IMR-90 (cell line): ENCODE results near the gene RGL4. TPM values are rescaled to one million over a fixed set of nuclear protein-coding genes. Genes with fewer than 3 reads are reported as not detected.

Source experiments
- ATAC-seq: fragments of 200-7000 bp; cut with Tn5 transposase; 2 replicates; pipeline ENCODE4 v1.9.1; 2020; ENCODE audit warnings: low read depth, mild to moderate bottlenecking, moderate library complexity
- BruUV-seq: library from RNA; stranded (reverse); fragments of 400-500 nt; replicated peaks from 2 replicates; lab custom pipeline; 2021; lab: Mats Ljungman, UMichigan
- CTCF ChIA-PET: fragments of 300-600 bp; formaldehyde crosslinking; extraction: SDS; loops from one replicate; lab custom pipeline; 2021; ENCODE audit warnings: antibody characterized with exemption; lab: Yijun Ruan, JAX
- POLR2A ChIA-PET: fragments of 300-600 bp; sonication (Branson Sonifier 250); formaldehyde crosslinking; loops from one replicate; lab custom pipeline; 2022; ENCODE audit warnings: antibody characterized with exemption; ENCODE audit not compliant: unreplicated experiment; lab: Charles Lee
- DNase-seq: peaks from one replicate; pipeline ENCODE4 v3.0.0; 2013
- H2AFZ ChIP-seq: replicated peaks from 2 replicates; pipeline ENCODE3; 2013; ENCODE audit warnings: low read length, mild to moderate bottlenecking; ENCODE audit not compliant: poor library complexity
- H2AK5ac ChIP-seq: 2 replicates; pipeline ENCODE4 v1.6.1; 2013; ENCODE audit warnings: low read depth, low read length, inconsistent platforms
- H2AK9ac ChIP-seq: replicated peaks from 2 replicates; pipeline ENCODE3; 2013; ENCODE audit warnings: mild to moderate bottlenecking, low read depth, low read length, moderate library complexity; ENCODE audit not compliant: poor library complexity
- H2BK120ac ChIP-seq: 2 replicates; pipeline ENCODE4 v1.6.1; 2013; ENCODE audit warnings: low read depth, low read length, inconsistent platforms
- H2BK15ac ChIP-seq: 3 replicates; pipeline ENCODE4 v1.6.1; 2013; ENCODE audit warnings: low read depth, low read length, inconsistent platforms
- H2BK20ac ChIP-seq: 2 replicates; pipeline ENCODE4 v1.6.1; 2013; ENCODE audit warnings: low read depth, mild to moderate bottlenecking, inconsistent platforms, low read length, moderate library complexity
- H2BK5ac ChIP-seq: 2 replicates; pipeline ENCODE4 v1.6.1; 2013; ENCODE audit warnings: mild to moderate bottlenecking, low read depth, low read length, inconsistent platforms; ENCODE audit not compliant: poor library complexity, severe bottlenecking
- H3K14ac ChIP-seq: replicated peaks from 2 replicates; pipeline ENCODE4 v1.6.1; 2013; ENCODE audit warnings: low read depth, low read length, inconsistent platforms
- H3K18ac ChIP-seq: 2 replicates; pipeline ENCODE4 v1.6.1; 2013; ENCODE audit warnings: low read depth, low read length, control low read depth
- H3K23ac ChIP-seq: 2 replicates; pipeline ENCODE4 v1.6.1; 2013; ENCODE audit warnings: low read depth, low read length, inconsistent platforms
- H3K27ac ChIP-seq: 2 replicates; pipeline ENCODE4 v1.5.1; 2013; ENCODE audit warnings: mild to moderate bottlenecking, control low read depth, low read length; ENCODE audit not compliant: insufficient read depth
- H3K27me3 ChIP-seq: 2 replicates; pipeline ENCODE4 v1.6.1; 2013; ENCODE audit warnings: low read length; ENCODE audit not compliant: control insufficient read depth, insufficient read depth
- H3K36me3 ChIP-seq: 2 replicates; pipeline ENCODE4 v1.6.1; 2013; ENCODE audit warnings: low read length, mixed read lengths; ENCODE audit not compliant: control insufficient read depth, insufficient read depth
- H3K4ac ChIP-seq: 2 replicates; pipeline ENCODE4 v1.6.1; 2013; ENCODE audit warnings: low read depth, low read length, inconsistent platforms
- H3K4me1 ChIP-seq: 2 replicates; pipeline ENCODE4 v1.6.1; 2013; ENCODE audit warnings: low read length, mixed read lengths; ENCODE audit not compliant: control insufficient read depth, insufficient read depth
- H3K4me2 ChIP-seq: 2 replicates; pipeline ENCODE4 v1.6.1; 2013; ENCODE audit warnings: low read depth, mild to moderate bottlenecking, control low read depth, low read length, moderate library complexity
- H3K4me3 ChIP-seq: 2 replicates; pipeline ENCODE4 v1.5.1; 2013; ENCODE audit warnings: low read depth, mild to moderate bottlenecking, control low read depth, low read length, moderate library complexity; ENCODE audit not compliant: insufficient read depth
- H3K56ac ChIP-seq: 2 replicates; pipeline ENCODE4 v1.6.1; 2013; ENCODE audit warnings: low read length, inconsistent platforms; ENCODE audit not compliant: insufficient read depth; ENCODE audit errors: extremely low read depth
- H3K79me1 ChIP-seq, 2 experiments: 2 replicates each; pipeline ENCODE4 v1.6.1; 2013; ENCODE audit warnings: low read length in 2 of 2, inconsistent platforms in 1 of 2, low read depth in 1 of 2
- H3K9ac ChIP-seq: 2 replicates; pipeline ENCODE4 v1.6.1; 2013; ENCODE audit warnings: low read depth, low read length, control low read depth
- H3K9me1 ChIP-seq: 2 replicates; pipeline ENCODE4 v1.6.1; 2013; ENCODE audit warnings: low read length, inconsistent platforms; ENCODE audit not compliant: insufficient read depth
- H3K9me3 ChIP-seq: 2 replicates; pipeline ENCODE4 v1.6.1; 2013; ENCODE audit warnings: low read length; ENCODE audit not compliant: control insufficient read depth, insufficient read depth
- H4K20me1 ChIP-seq: 2 replicates; pipeline ENCODE4 v1.6.1; 2013; ENCODE audit warnings: low read length, inconsistent platforms; ENCODE audit not compliant: insufficient read depth
- H4K5ac ChIP-seq: 2 replicates; pipeline ENCODE4 v1.6.1; 2013; ENCODE audit warnings: mild to moderate bottlenecking, low read depth, low read length, control low read depth
- H4K8ac ChIP-seq, 2 experiments: 2 replicates each; pipeline ENCODE4 v1.6.1; 2013; ENCODE audit warnings: low read depth in 2 of 2, low read length in 2 of 2, control low read depth in 1 of 2, inconsistent platforms in 1 of 2
- H4K91ac ChIP-seq: 2 replicates; pipeline ENCODE4 v1.6.1; 2013; ENCODE audit warnings: low read depth, low read length, inconsistent platforms; ENCODE audit not compliant: insufficient read depth
- BHLHE40 ChIP-seq: fragments of 150-350 bp; IDR thresholded peaks from 2 replicates; pipeline ENCODE4 v1.6.1; 2016; ENCODE audit warnings: mild to moderate bottlenecking, low read depth, low read length
- FOS ChIP-seq: fragments of 150-350 bp; IDR thresholded peaks from 2 replicates; pipeline ENCODE4 v1.6.1; 2016; ENCODE audit warnings: low read depth, low read length
- MAFK ChIP-seq: IDR thresholded peaks from 2 replicates; pipeline ENCODE4 v1.6.1; 2012; ENCODE audit warnings: low read depth, low read length, improper control_type of control experiment
- MXI1 ChIP-seq: IDR thresholded peaks from 2 replicates; pipeline ENCODE4 v1.6.1; 2012; ENCODE audit warnings: low read depth, mild to moderate bottlenecking, low read length, moderate library complexity, borderline replicate concordance
- SMC3 ChIP-seq: fragments of 150-350 bp; IDR thresholded peaks from 2 replicates; pipeline ENCODE4 v1.6.1; 2016; ENCODE audit warnings: low read depth, mild to moderate bottlenecking, antibody characterized with exemption, low read length, moderate library complexity
- WGBS, 2 experiments: methylation state at CpG; one replicate each; pipeline versions ENCODE4 v1.1.5 to v1.1.7; 2013; ENCODE audit warnings: missing lambda C conversion rate in 2 of 2; ENCODE audit not compliant: insufficient read length in 1 of 2; ENCODE audit errors: extremely low coverage in 2 of 2; 5-methylcytosine and 5-hydroxymethylcytosine counted together
- dilution Hi-C: fragments of 300-500 bp; cut with HindIII; formaldehyde crosslinking; loops from one replicate; pipeline ENCODE4 v1.14.3; 2018; ENCODE audit warnings: low sequenced_read_pairs; ENCODE audit not compliant: unreplicated experiment
- in situ Hi-C: fragments of 300-500 bp; cut with MboI; formaldehyde crosslinking; loops from 3 replicates; pipeline ENCODE4 v1.14.3; 2019; ENCODE audit warnings: low sequenced_read_pairs, inconsistent platforms, mixed read lengths
- intact Hi-C: fragments of 100-400 bp; cut with micrococcal nuclease; formaldehyde crosslinking; loops from 2 replicates; pipeline ENCODE4 v1.10.0; 2022
- polyA plus RNA-seq, 3 experiments: library from polyadenylated mRNA; depleted of rRNA; stranded (reverse); fragments of >200 nt; gene quantifications; 2 replicates each; pipeline ENCODE4 v1.2.3, GENCODE V29; 2012; ENCODE audit warnings: low replicate concordance in 1 of 3
- total RNA-seq: library from RNA; depleted of rRNA; stranded (reverse); fragments of >200 nt; gene quantifications from 2 replicates; pipeline ENCODE4 v1.2.3, GENCODE V29; 2012
- TF ChIP-seq, protein P1 (sequence below): fragments of 150-350 bp; IDR thresholded peaks from 2 replicates; pipeline ENCODE4 v1.6.1; 2017; ENCODE audit warnings: mild to moderate bottlenecking, antibody characterized with exemption, low read length, low read depth
- TF ChIP-seq, protein P2 (sequence below): conservative IDR thresholded peaks from 2 replicates; pipeline ENCODE4 v1.5.1; 2012; ENCODE audit warnings: mild to moderate bottlenecking, low read depth, low read length, improper control_type of control experiment

The RGL4 gene
- total and polyA plus RNA-seq, 2 of the 4 experiments (the other 2 are of a cell fraction) = not detected

DNA sequence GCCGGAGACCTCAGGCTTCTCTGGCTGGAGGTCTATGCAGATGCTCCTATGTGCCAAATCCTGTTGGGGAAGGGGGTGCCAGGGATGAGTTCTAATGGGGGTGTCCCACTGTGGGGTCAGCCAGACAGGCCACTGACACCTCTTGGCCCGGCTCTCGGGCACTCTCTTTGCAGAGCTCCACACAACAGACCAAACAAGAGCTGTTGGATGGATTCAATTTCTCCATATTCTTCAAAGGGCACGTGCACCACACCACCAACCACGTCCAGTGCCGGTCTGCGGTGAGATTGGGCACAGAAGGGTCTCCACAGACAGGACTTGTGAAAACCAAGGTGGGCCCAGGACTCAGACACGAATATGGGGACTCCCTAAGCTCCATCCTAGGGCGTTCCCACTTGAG, 2.2 kb upstream of the RGL4 start:
- H3K9me3 ChIP-seq = no peaks in the 10 kb centered on the region
- no peak for ATAC-seq
- H3K14ac ChIP-seq = no peak overlapping the region

More for the DNA sequence above, 2.2 kb upstream of the RGL4 start:
- WGBS, 2 experiments = no CpG with 5 or more reads among the region's 9 CpGs
- intact Hi-C loops = no loop called here
- H3K36me3 ChIP-seq = peaks cover 14% of the 10 kb centered on the region; the same call in 1 of the 2 replicates
- H3K4ac ChIP-seq = no peak overlapping the region
- H2BK20ac ChIP-seq = no peak overlapping the region
- no peak overlapping the region for H3K4me2 ChIP-seq
- H3K27ac ChIP-seq = no peak overlapping the region
- peaks cover 10% of the 10 kb centered on the region; the same call in 1 of the 2 replicates for H4K20me1 ChIP-seq
- ChIA-PET CTCF (no interaction called here), POLR2A (no interaction called here)
- BruUV-seq = no TSS peak
- no peak overlapping the region for H2AK5ac ChIP-seq
- H3K56ac ChIP-seq = no peak overlapping the region
- H3K27me3 ChIP-seq = no peaks in the 10 kb centered on the region
- no peak overlapping the region for H4K8ac ChIP-seq
- H3K9ac ChIP-seq = no peak overlapping the region
- H2BK120ac ChIP-seq = no peak overlapping the region
- dilution Hi-C loops = no loop called here
- H3K4me3 ChIP-seq = no peak overlapping the region
- DNase-seq = no peak
- in situ Hi-C loops = no loop called here
- no peaks in the 10 kb centered on the region for H3K4me1 ChIP-seq
- no peak overlapping the region for H2BK5ac ChIP-seq
- H4K5ac ChIP-seq = no peak overlapping the region
- H4K91ac ChIP-seq = no peak overlapping the region
- TF ChIP-seq, protein P1, sequence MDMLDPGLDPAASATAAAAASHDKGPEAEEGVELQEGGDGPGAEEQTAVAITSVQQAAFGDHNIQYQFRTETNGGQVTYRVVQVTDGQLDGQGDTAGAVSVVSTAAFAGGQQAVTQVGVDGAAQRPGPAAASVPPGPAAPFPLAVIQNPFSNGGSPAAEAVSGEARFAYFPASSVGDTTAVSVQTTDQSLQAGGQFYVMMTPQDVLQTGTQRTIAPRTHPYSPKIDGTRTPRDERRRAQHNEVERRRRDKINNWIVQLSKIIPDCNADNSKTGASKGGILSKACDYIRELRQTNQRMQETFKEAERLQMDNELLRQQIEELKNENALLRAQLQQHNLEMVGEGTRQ = no peak
- TF ChIP-seq MXI1 = no peak
- TF ChIP-seq SMC3 = no peak
- no peak for TF ChIP-seq FOS
- TF ChIP-seq BHLHE40 = no peak
- TF ChIP-seq MAFK = no peak
- TF ChIP-seq, protein P2, sequence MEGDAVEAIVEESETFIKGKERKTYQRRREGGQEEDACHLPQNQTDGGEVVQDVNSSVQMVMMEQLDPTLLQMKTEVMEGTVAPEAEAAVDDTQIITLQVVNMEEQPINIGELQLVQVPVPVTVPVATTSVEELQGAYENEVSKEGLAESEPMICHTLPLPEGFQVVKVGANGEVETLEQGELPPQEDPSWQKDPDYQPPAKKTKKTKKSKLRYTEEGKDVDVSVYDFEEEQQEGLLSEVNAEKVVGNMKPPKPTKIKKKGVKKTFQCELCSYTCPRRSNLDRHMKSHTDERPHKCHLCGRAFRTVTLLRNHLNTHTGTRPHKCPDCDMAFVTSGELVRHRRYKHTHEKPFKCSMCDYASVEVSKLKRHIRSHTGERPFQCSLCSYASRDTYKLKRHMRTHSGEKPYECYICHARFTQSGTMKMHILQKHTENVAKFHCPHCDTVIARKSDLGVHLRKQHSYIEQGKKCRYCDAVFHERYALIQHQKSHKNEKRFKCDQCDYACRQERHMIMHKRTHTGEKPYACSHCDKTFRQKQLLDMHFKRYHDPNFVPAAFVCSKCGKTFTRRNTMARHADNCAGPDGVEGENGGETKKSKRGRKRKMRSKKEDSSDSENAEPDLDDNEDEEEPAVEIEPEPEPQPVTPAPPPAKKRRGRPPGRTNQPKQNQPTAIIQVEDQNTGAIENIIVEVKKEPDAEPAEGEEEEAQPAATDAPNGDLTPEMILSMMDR = no peak
- no peak overlapping the region for H3K18ac ChIP-seq
- H2AK9ac ChIP-seq = no peak overlapping the region
- peaks cover 21% of the 10 kb centered on the region for H3K9me1 ChIP-seq
- no peak overlapping the region for H3K23ac ChIP-seq
- H2AFZ ChIP-seq = no peak overlapping the region
- no peak overlapping the region for H2BK15ac ChIP-seq
- peaks cover 0 to 5% of the 10 kb centered on the region in 2 experiments; a peak in 1 of 4 replicates for H3K79me1 ChIP-seq
